ENCODE data around the gene COG5. TPM values are rescaled to one million over a fixed set of nuclear protein-coding genes. Genes with fewer than 3 reads are reported as not detected.

COG5 gene
- total and polyA plus RNA-seq, 9 of the 15 experiments (the other 6 are each of a cell fraction or from before 2014, with no cell fraction given), result 15.3 to 75.1 (median 56.4) TPM

DNA sequence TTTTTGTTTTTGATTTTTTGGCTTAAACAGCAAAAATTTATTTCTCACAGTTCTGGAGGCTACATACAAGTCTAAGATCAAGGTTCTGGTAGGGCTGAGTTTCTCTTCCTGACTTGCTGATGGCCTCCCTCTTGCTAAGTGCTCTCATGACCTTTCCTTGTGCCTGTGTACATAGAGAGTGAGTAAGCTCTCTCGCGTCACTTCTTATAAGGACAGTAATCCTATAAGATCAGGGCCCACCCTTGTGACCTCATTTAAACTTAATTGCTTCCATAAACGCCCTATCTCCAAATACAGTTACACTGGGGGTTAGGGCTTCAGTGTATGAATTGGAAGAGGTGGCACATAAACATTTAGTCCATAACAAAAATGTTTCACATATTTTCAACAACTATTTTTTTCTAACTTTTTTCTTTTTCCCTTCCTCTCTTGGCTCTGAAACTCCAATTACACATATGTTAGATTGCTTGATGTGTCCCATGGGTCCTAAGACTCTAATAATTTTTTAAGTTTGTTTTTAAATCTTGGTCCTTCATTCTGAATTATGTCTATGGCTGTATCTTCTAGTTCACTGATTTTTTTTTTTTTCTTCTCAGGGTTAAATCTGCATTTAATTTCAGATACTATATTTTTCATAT, 245.1 kb downstream of the COG5 start (continued):
- TF ChIP-seq, protein P1, sequence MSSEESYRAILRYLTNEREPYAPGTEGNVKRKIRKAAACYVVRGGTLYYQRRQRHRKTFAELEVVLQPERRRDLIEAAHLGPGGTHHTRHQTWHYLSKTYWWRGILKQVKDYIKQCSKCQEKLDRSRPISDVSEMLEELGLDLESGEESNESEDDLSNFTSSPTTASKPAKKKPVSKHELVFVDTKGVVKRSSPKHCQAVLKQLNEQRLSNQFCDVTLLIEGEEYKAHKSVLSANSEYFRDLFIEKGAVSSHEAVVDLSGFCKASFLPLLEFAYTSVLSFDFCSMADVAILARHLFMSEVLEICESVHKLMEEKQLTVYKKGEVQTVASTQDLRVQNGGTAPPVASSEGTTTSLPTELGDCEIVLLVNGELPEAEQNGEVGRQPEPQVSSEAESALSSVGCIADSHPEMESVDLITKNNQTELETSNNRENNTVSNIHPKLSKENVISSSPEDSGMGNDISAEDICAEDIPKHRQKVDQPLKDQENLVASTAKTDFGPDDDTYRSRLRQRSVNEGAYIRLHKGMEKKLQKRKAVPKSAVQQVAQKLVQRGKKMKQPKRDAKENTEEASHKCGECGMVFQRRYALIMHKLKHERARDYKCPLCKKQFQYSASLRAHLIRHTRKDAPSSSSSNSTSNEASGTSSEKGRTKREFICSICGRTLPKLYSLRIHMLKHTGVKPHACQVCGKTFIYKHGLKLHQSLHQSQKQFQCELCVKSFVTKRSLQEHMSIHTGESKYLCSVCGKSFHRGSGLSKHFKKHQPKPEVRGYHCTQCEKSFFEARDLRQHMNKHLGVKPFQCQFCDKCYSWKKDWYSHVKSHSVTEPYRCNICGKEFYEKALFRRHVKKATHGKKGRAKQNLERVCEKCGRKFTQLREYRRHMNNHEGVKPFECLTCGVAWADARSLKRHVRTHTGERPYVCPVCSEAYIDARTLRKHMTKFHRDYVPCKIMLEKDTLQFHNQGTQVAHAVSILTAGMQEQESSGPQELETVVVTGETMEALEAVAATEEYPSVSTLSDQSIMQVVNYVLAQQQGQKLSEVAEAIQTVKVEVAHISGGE (CRISPR knock-in tag; IDR thresholded peaks at IDR 0.05), result peak in 1 of 3 experiments; percentile 86; a peak in 2 of 6 replicates
- TF ChIP-seq, protein P2, sequence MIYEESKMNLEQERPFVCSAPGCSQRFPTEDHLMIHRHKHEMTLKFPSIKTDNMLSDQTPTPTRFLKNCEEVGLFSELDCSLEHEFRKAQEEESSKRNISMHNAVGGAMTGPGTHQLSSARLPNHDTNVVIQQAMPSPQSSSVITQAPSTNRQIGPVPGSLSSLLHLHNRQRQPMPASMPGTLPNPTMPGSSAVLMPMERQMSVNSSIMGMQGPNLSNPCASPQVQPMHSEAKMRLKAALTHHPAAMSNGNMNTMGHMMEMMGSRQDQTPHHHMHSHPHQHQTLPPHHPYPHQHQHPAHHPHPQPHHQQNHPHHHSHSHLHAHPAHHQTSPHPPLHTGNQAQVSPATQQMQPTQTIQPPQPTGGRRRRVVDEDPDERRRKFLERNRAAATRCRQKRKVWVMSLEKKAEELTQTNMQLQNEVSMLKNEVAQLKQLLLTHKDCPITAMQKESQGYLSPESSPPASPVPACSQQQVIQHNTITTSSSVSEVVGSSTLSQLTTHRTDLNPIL (CRISPR knock-in tag; IDR thresholded peaks at IDR 0.05), result no peak
- TF ChIP-seq KAT7 (CRISPR knock-in tag; IDR thresholded peaks at IDR 0.05; ENCODE audit: borderline replicate concordance) (no peak), ZNF830 (CRISPR knock-in tag; IDR thresholded peaks at IDR 0.05) (no peak), ZNF695 (CRISPR knock-in tag; IDR thresholded peaks at IDR 0.05) (0 out of 2 replicates have a peak, but pooled peaks have one; percentile 64), NELFE (IDR thresholded peaks at IDR 0.05; ENCODE audit: insufficient read depth, insufficient read length) (no peak), TCF7L2 (IDR thresholded peaks at IDR 0.05; ENCODE audit: low read depth, low read length) (no peak), LEF1 (IDR thresholded peaks at IDR 0.05) (peak; percentile 97), HDAC8 (tag; IDR thresholded peaks at IDR 0.05) (peak; percentile 98), NEUROD1 (IDR thresholded peaks at IDR 0.05; ENCODE audit: borderline replicate concordance, low read depth, low read length, partially characterized antibody) (peak; percentile 53)
- TF ChIP-seq, protein P3, sequence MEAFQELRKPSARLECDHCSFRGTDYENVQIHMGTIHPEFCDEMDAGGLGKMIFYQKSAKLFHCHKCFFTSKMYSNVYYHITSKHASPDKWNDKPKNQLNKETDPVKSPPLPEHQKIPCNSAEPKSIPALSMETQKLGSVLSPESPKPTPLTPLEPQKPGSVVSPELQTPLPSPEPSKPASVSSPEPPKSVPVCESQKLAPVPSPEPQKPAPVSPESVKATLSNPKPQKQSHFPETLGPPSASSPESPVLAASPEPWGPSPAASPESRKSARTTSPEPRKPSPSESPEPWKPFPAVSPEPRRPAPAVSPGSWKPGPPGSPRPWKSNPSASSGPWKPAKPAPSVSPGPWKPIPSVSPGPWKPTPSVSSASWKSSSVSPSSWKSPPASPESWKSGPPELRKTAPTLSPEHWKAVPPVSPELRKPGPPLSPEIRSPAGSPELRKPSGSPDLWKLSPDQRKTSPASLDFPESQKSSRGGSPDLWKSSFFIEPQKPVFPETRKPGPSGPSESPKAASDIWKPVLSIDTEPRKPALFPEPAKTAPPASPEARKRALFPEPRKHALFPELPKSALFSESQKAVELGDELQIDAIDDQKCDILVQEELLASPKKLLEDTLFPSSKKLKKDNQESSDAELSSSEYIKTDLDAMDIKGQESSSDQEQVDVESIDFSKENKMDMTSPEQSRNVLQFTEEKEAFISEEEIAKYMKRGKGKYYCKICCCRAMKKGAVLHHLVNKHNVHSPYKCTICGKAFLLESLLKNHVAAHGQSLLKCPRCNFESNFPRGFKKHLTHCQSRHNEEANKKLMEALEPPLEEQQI (IDR thresholded peaks at IDR 0.05), result peak; percentile 97; the same call in 1 of the 2 replicates
